Activated CD4-positive, alpha-beta T cell treated with anti-CD3 and anti-CD28 coated beads for 24 hours (primary cell): ENCODE data around the gene HPCAL1.

ENCODE experiments used
- DNase-seq, 2 donors: peaks; one replicate each; pipeline ENCODE4 v3.0.0-alpha.2; 2020; ENCODE audit warnings: low read depth in 2 of 2

The HPCAL1 gene

GRCh38 chr2:10406491-10407188 lies 103.9 kb downstream of the HPCAL1 start:
- no peak for DNase-seq

GRCh38 chr2:10407432-10407831 lies 104.7 kb downstream of the HPCAL1 start:
- no peak for DNase-seq

- peak; percentile 49 to 52 for DNase-seq
Measured at GRCh38 chr2:10407841-10408648, 105.3 kb downstream of the HPCAL1 start.

- peak; percentile 76 for DNase-seq
Measured at GRCh38 chr2:10408649-10409579, 106.2 kb downstream of the HPCAL1 start.

- DNase-seq = no peak
Measured at GRCh38 chr2:10410001-10410822, 107.5 kb downstream of the HPCAL1 start.

- no peak for DNase-seq
Measured at GRCh38 chr2:10410823-10411437, 108.2 kb downstream of the HPCAL1 start.

- no peak for DNase-seq
Measured at GRCh38 chr2:10411557-10411956, 108.9 kb downstream of the HPCAL1 start.

- peak in 1 of 2 donors; percentile 23 for DNase-seq
Measured at GRCh38 chr2:10412380-10412779, 109.7 kb downstream of the HPCAL1 start.

- DNase-seq = no peak
Measured at GRCh38 chr2:10413503-10413902, 110.8 kb downstream of the HPCAL1 start.

GRCh38 chr2:10413991-10414451 lies 111.3 kb downstream of the HPCAL1 start:
- no peak for DNase-seq

GRCh38 chr2:10414591-10414990 lies 111.9 kb downstream of the HPCAL1 start:
- DNase-seq = no peak

- DNase-seq = no peak
Measured at GRCh38 chr2:10415048-10415447, 112.3 kb downstream of the HPCAL1 start.

- DNase-seq = no peak
Measured at GRCh38 chr2:10415640-10416039, 112.9 kb downstream of the HPCAL1 start.

GRCh38 chr2:10417551-10418335 lies 115.0 kb downstream of the HPCAL1 start:
- no peak for DNase-seq

- DNase-seq = no peak
Measured at GRCh38 chr2:10419553-10420257, 117.0 kb downstream of the HPCAL1 start.

GRCh38 chr2:10422251-10422650 lies 119.5 kb downstream of the HPCAL1 start:
- DNase-seq = no peak

GRCh38 chr2:10422732-10423399 lies 120.2 kb downstream of the HPCAL1 start:
- no peak for DNase-seq

- DNase-seq = no peak
Measured at GRCh38 chr2:10423400-10423774, 120.7 kb downstream of the HPCAL1 start.

GRCh38 chr2:10424051-10424450 lies 121.3 kb downstream of the HPCAL1 start:
- DNase-seq = no peak
